B cell (primary cell): ENCODE data around the gene LARP4. TPM values are rescaled to one million over a fixed set of nuclear protein-coding genes. Genes with fewer than 3 reads are reported as not detected.
A peak's percentile ranks its signal among the peaks of the same experiment; 100 is the strongest.

Experiments
- ATAC-seq: fragments of 200-7000 bp; cut with Tn5 transposase; one replicate; pipeline ENCODE4 v1.10.0; 2021; ENCODE audit warnings: low read depth, mild to moderate bottlenecking, moderate number of reproducible peaks, moderate library complexity
- CTCF ChIA-PET: fragments of 350-600 bp; sonication (Branson Sonifier 250); formaldehyde crosslinking; loops from one replicate; lab custom pipeline; 2021; ENCODE audit warnings: antibody characterized with exemption, inconsistent platforms; lab: Charles Lee
- POLR2A ChIA-PET: fragments of 350-600 bp; sonication (Branson Sonifier 250); formaldehyde crosslinking; loops from one replicate; lab custom pipeline; 2021; ENCODE audit warnings: antibody characterized with exemption; lab: Charles Lee
- DNase-seq: peaks from one replicate; pipeline ENCODE4 v3.0.0; 2013
- H2AFZ ChIP-seq: 2 replicates; pipeline ENCODE4 v1.6.1; 2012; ENCODE audit warnings: mild to moderate bottlenecking, low read depth, low read length; ENCODE audit not compliant: insufficient read depth, poor library complexity, severe bottlenecking
- H3K27ac ChIP-seq, 2 donors: 1 replicate in 1 of 2; 2 replicates in 1 of 2; pipeline ENCODE4 v1.5.1; 2012 to 2013; ENCODE audit warnings: low read length in 2 of 2, mild to moderate bottlenecking in 2 of 2, moderate library complexity in 1 of 2
- H3K27me3 ChIP-seq, 4 experiments: fragments of 200-600 bp in 1 of 4; sonication (generic) in 1 of 4; replicated peaks in 1 of 4; 1 replicate in 2 of 4; 2 replicates in 2 of 4; pipeline versions ENCODE4 v1.6.1 to v1.7.0; 2013 to 2016; ENCODE audit warnings: low read length in 3 of 4, mild to moderate bottlenecking in 2 of 4, mixed read lengths in 1 of 4, moderate library complexity in 1 of 4; ENCODE audit not compliant: insufficient read depth in 4 of 4, control insufficient read depth in 3 of 4; ENCODE audit errors: control extremely low read depth in 1 of 4
- H3K36me3 ChIP-seq, 2 experiments: replicated peaks in 1 of 2; 1 replicate in 1 of 2; 2 replicates in 1 of 2; pipeline versions ENCODE4 v1.6.1 to v1.7.1; 2013; ENCODE audit warnings: low read length in 1 of 2; ENCODE audit not compliant: insufficient read depth in 2 of 2, control insufficient read depth in 1 of 2; ENCODE audit errors: control extremely low read depth in 1 of 2, extremely low read depth in 1 of 2
- H3K4me1 ChIP-seq, 2 donors: fragments of 200-600 bp in 1 of 2; sonication (generic) in 1 of 2; 1 replicate in 1 of 2; 2 replicates in 1 of 2; pipeline versions ENCODE4 v1.5.1 to v1.6.1; 2013 to 2017; ENCODE audit warnings: low read length in 2 of 2; ENCODE audit not compliant: control insufficient read depth in 2 of 2, insufficient read depth in 2 of 2
- H3K4me2 ChIP-seq: replicated peaks from 2 replicates; pipeline ENCODE3; 2012; ENCODE audit warnings: mild to moderate bottlenecking, low read depth, low read length; ENCODE audit not compliant: poor library complexity, severe bottlenecking
- H3K4me3 ChIP-seq, 5 experiments: fragments of 200-600 bp in 1 of 5; sonication (generic) in 1 of 5; 1 replicate in 3 of 5; 2 replicates in 2 of 5; pipeline versions ENCODE4 v1.5.1 to v1.7.0; 2011 to 2016; ENCODE audit warnings: low read length in 4 of 5, mild to moderate bottlenecking in 4 of 5, low read depth in 2 of 5, control low read depth in 1 of 5, moderate library complexity in 1 of 5; ENCODE audit not compliant: insufficient read depth in 1 of 5; ENCODE audit errors: control extremely low read depth in 1 of 5, extremely low read depth in 1 of 5
- H3K79me2 ChIP-seq: fragments of 200-600 bp; sonication (generic); one replicate; pipeline ENCODE4 v1.6.0; 2016; ENCODE audit warnings: low read length; ENCODE audit not compliant: control insufficient read depth, insufficient read depth
- H3K9ac ChIP-seq: fragments of 200-600 bp; sonication (generic); 2 replicates; pipeline ENCODE4 v1.6.1; 2017; ENCODE audit warnings: mild to moderate bottlenecking, low read length, moderate library complexity
- H3K9me3 ChIP-seq, 3 donors: one replicate each; pipeline versions ENCODE4 v1.6.1 to v1.7.1; 2013; ENCODE audit warnings: low read length in 2 of 3; ENCODE audit not compliant: control insufficient read depth in 2 of 3, insufficient read depth in 1 of 3; ENCODE audit errors: control extremely low read depth in 1 of 3
- H4K20me1 ChIP-seq: 2 replicates; pipeline ENCODE4 v1.6.0; 2012; ENCODE audit warnings: mild to moderate bottlenecking, low read length; ENCODE audit not compliant: insufficient read depth, control insufficient read depth, poor library complexity, severe bottlenecking
- H3K27ac Mint-ChIP-seq: one replicate; pipeline ENCODE4 v1.8.0; 2021; ENCODE audit warnings: mixed read lengths
- H3K27me3 Mint-ChIP-seq: one replicate; pipeline ENCODE4 v1.8.0; 2021; ENCODE audit warnings: mixed read lengths
- H3K4me1 Mint-ChIP-seq: one replicate; pipeline ENCODE4 v1.8.0; 2021; ENCODE audit warnings: mixed read lengths
- H3K4me3 Mint-ChIP-seq: one replicate; pipeline ENCODE4 v1.8.0; 2021; ENCODE audit warnings: mixed read lengths
- H3K9me3 Mint-ChIP-seq: one replicate; pipeline ENCODE4 v1.8.0; 2022; ENCODE audit warnings: mixed read lengths; ENCODE audit not compliant: insufficient read depth
- EZH2 ChIP-seq: IDR thresholded peaks from 2 replicates; pipeline ENCODE4 v1.6.1; 2012; ENCODE audit warnings: borderline replicate concordance, low read depth, mild to moderate bottlenecking, moderate library complexity, low read length; ENCODE audit not compliant: insufficient read depth, poor library complexity, severe bottlenecking
- WGBS: methylation state at CpG from one replicate; pipeline ENCODE4 v1.1.5; 2013; ENCODE audit warnings: missing lambda C conversion rate; ENCODE audit not compliant: insufficient coverage; 5-methylcytosine and 5-hydroxymethylcytosine counted together
- intact Hi-C: fragments of 100-400 bp; cut with micrococcal nuclease; formaldehyde crosslinking; loops from one replicate; pipeline ENCODE4 v1.10.0; 2022
- polyA plus RNA-seq: library from polyadenylated mRNA; depleted of rRNA; stranded (reverse); fragments of >200 nt; gene quantifications from 2 replicates; pipeline ENCODE4 v1.2.3, GENCODE V29; 2012
- total RNA-seq, 2 donors: library from RNA; stranded (reverse); fragments of 120-200 nt in 1 of 2; gene quantifications; 1 replicate in 1 of 2; 2 replicates in 1 of 2; pipeline versions ENCODE4 v1.2.3 to v1.2.4, GENCODE V29; 2013 to 2022
- TF ChIP-seq, protein P1 (sequence below): fragments of 200-600 bp; IDR thresholded peaks from one replicate; pipeline ENCODE4 v1.8.0; 2022; ENCODE audit warnings: antibody characterized with exemption, mild to moderate bottlenecking

LARP4 gene
- total and polyA plus RNA-seq, 2 donors (not counting 1 experiment from before 2014, with no cell fraction given), result 5.5 to 48.4 TPM

DNA sequence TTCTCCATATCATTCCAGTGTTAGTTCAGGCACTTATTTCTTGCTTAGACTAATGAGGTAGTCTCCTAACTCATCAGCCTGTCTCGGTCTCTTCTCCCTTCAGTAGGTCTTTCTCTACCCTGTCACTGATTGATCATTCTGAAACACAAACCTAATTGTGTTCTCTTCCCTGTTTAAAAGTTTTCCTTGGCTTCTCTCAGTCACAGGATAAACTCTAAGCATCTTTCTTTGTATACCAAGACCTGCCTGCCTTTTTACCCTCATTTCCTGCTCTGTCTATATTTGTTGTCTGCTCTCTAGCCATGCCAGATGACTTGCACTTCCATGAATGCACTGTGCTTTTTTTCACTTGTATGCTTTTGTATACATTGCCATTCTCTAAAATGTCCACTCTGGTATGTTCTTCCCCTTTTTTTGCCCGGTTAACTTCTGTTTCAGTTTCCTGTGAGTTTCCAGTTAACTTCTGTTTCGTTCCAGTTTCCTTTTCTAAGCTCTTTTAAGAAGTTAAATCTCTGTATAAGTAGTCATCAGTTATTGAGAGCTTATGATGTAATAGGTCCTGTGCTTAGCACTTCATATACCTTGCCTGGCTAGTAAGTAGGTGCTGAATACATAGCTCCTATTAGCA, 116.8 kb downstream of the LARP4 start:
- Histone ChIP-seq H3K27ac (peak overlapping the region; percentile 82 to 85), H4K20me1 (no peaks in the 10 kb centered on the region), H3K9ac (peak overlapping the region; percentile 24), H3K79me2 (peaks cover 88% of the 10 kb centered on the region), H3K27me3 (no peaks in the 10 kb centered on the region), H3K9me3 (peaks cover 0 to 8% (median 3%) of the 10 kb centered on the region in 3 donors), H3K4me2 (peak overlapping the region; percentile 67), H3K4me1 (peaks cover 86 to 97% of the 10 kb centered on the region in 2 donors), H2AFZ (peak overlapping the region; percentile 32), H3K36me3 (peaks cover 0 to 3% of the 10 kb centered on the region in 2 experiments), H3K4me3 (peak overlapping the region in 4 of 5 experiments; percentile 27 to 55 (median 38))
- ChIA-PET CTCF (interaction anchor here (0.6 to 4.4 kb wide), 5 partner anchors 9 to 248 kb away, joined by 3 to 31 read pairs (median 4); partner anchors contain the start of gene DIP2B), POLR2A (interaction anchor here (0.8 to 1.9 kb wide), 3 partner anchors 9 to 14 kb away, joined by 3 to 10 read pairs (median 3); no protein-coding TSS in a partner anchor)
- Mint-ChIP-seq H3K27ac (no peak overlapping the region), H3K9me3 (no peaks in the 10 kb centered on the region), H3K4me1 (peaks cover 57% of the 10 kb centered on the region), H3K4me3 (no peak overlapping the region), H3K27me3 (no peaks in the 10 kb centered on the region)
- intact Hi-C loops, result loop anchor here (1.0 to 2.0 kb wide), 2 partner anchors 11 to 247 kb away; partner anchors contain the start of gene ATF1
- WGBS, result 0% methylated on average over 1 of the region's 3 CpGs
- TF ChIP-seq, protein P1, sequence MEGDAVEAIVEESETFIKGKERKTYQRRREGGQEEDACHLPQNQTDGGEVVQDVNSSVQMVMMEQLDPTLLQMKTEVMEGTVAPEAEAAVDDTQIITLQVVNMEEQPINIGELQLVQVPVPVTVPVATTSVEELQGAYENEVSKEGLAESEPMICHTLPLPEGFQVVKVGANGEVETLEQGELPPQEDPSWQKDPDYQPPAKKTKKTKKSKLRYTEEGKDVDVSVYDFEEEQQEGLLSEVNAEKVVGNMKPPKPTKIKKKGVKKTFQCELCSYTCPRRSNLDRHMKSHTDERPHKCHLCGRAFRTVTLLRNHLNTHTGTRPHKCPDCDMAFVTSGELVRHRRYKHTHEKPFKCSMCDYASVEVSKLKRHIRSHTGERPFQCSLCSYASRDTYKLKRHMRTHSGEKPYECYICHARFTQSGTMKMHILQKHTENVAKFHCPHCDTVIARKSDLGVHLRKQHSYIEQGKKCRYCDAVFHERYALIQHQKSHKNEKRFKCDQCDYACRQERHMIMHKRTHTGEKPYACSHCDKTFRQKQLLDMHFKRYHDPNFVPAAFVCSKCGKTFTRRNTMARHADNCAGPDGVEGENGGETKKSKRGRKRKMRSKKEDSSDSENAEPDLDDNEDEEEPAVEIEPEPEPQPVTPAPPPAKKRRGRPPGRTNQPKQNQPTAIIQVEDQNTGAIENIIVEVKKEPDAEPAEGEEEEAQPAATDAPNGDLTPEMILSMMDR, result no peak
- no peak for TF ChIP-seq EZH2
- ATAC-seq, result peak; percentile 70
- peak; percentile 86 for DNase-seq

DNA sequence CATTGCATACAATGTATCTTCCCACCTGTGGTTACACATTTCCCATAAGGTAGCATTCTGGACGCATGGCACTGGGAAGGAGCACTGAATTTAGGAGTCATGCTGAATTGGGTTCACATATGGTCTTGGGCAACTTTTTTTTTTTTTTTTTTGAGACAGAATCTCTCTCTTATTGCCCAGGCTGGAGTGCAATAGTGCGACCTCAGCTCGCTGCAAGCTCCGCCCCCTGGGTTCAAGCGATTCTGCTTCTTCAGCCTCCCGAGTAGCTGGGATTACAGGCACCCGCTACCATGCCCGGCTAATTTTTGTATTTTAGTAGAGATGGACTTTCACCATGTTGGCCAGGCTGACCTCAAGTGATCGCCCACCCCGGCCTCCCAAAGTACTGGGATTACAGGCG, 117.4 kb downstream of the LARP4 start:
- TF ChIP-seq EZH2, result no peak
- TF ChIP-seq, protein P1, result no peak
- DNase-seq, result no peak
- peaks cover 0 to 1% of the 10 kb centered on the region in 2 experiments for H3K36me3 ChIP-seq
- H3K27me3 ChIP-seq, result no peaks in the 10 kb centered on the region
- Mint-ChIP-seq H3K9me3 (no peaks in the 10 kb centered on the region), H3K4me3 (no peak overlapping the region), H3K4me1 (peaks cover 54% of the 10 kb centered on the region), H3K27ac (no peak overlapping the region), H3K27me3 (no peaks in the 10 kb centered on the region)
- H3K27ac ChIP-seq, result peak overlapping the region; percentile 82 to 85
- peak overlapping the region in 4 of 5 experiments; percentile 4 to 55 (median 32) for H3K4me3 ChIP-seq
- no peaks in the 10 kb centered on the region for H4K20me1 ChIP-seq
- peak overlapping the region; percentile 3 for H3K9ac ChIP-seq
- ChIA-PET POLR2A (interaction anchor here (0.7 to 1.9 kb wide), 6 partner anchors 8 to 870 kb away, joined by 3 to 10 read pairs (median 4); no protein-coding TSS in a partner anchor), CTCF (interaction anchor here (0.6 to 4.4 kb wide), 5 partner anchors 9 to 247 kb away, joined by 3 to 31 read pairs (median 4); partner anchors contain the start of gene DIP2B)
- 60% methylated on average over 1 of the region's 11 CpGs for WGBS
- peaks cover 80 to 91% of the 10 kb centered on the region in 2 donors for H3K4me1 ChIP-seq
- no peak overlapping the region for H2AFZ ChIP-seq
- peaks cover 88% of the 10 kb centered on the region for H3K79me2 ChIP-seq
- no peak for ATAC-seq
- intact Hi-C loops, result no loop called here
- peak overlapping the region; percentile 67 for H3K4me2 ChIP-seq
- peaks cover 0 to 8% (median 3%) of the 10 kb centered on the region in 3 donors for H3K9me3 ChIP-seq
